ENCODE measurements around the gene KLHL20. TPM values are rescaled to one million over a fixed set of nuclear protein-coding genes. Genes with fewer than 3 reads are reported as not detected.
"Not testable (repeated sequence)": the region's sequence is repeated elsewhere in the genome, so short reads cannot be mapped to it uniquely, and the experiment has no call there.

KLHL20 gene
- total RNA-seq, 1 experiment from 2014 or later = 12.8 TPM

DNA sequence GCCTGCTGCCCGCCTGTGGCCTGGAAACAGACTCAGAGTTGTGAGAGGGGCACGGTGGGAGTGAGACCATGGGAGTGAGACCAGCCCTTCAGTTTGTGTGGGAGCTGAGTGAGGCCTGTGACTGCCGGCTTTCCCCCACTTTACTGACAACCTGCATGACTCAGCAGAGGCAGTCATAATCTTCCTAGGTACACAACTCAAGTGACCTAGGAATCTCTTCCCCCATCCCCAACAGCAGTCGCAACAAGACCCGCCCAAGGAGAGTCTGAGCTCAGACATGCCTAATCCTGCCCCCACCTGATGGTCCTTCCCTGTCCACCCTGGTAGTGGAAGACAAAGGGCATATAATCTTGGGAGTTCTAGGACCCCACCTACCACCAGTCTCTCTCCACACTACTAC lies 44.2 kb downstream of the KLHL20 start:
- CTCF ChIA-PET = no interaction called here
- Mint-ChIP-seq H3K4me3 (ENCODE audit: unreplicated experiment) (no peak overlapping the region), H3K27ac (ENCODE audit: unreplicated experiment) (no peak overlapping the region)

DNA sequence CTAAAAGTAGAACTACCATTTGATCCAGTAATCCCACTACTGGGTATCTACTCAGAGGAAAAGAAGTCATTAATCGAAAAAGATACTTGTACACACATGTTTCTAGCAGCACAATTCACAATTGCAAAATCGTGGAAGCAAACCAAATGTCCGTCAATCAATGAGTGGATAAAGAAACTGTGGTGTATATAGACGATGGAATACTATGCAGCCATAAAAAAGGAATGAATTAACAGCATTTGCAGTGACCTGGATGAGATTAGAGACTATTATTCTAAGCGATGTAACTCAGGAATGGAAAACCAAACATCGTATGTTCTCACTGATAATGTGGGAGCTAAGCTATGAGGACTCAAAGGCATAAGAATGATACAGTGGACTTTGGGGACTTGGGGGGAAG lies 49.5 kb downstream of the KLHL20 start:
- H3K27ac Mint-ChIP-seq (ENCODE audit: unreplicated experiment); DNase-seq; H3K27me3 Mint-ChIP-seq (ENCODE audit: insufficient read depth, unreplicated experiment); H3K27me3 ChIP-seq (replicated peaks; ENCODE audit: control insufficient read depth, insufficient read depth, low read length); CTCF ChIA-PET; intact Hi-C loops (cut with micrococcal nuclease; ENCODE audit: unreplicated experiment); H3K4me3 Mint-ChIP-seq (ENCODE audit: unreplicated experiment); H3K36me3 ChIP-seq (ENCODE audit: control insufficient read depth, insufficient read depth, low read length); H3K9me3 ChIP-seq; POLR2A ChIA-PET; H3K4me3 ChIP-seq (ENCODE audit: low read depth, low read length); H3K4me1 ChIP-seq; H3K36me3 Mint-ChIP-seq (ENCODE audit: insufficient read depth, unreplicated experiment); BruUV-seq (replicated peaks); H3K4me1 Mint-ChIP-seq (ENCODE audit: low read depth, unreplicated experiment): not testable (repeated sequence)
- peaks cover 32% of the 10 kb centered on the region for H3K9me3 Mint-ChIP-seq (ENCODE audit: unreplicated experiment)

More for the DNA sequence above, 44.2 kb downstream of the KLHL20 start:
- POLR2A ChIA-PET = no interaction called here
- Mint-ChIP-seq H3K4me1 (ENCODE audit: low read depth, unreplicated experiment) (no peaks in the 10 kb centered on the region), H3K27me3 (ENCODE audit: insufficient read depth, unreplicated experiment) (no peaks in the 10 kb centered on the region), H3K9me3 (ENCODE audit: unreplicated experiment) (peaks cover 35% of the 10 kb centered on the region), H3K36me3 (ENCODE audit: insufficient read depth, unreplicated experiment) (peaks cover 33% of the 10 kb centered on the region)
- 0 out of 2 replicates have a peak, but pooled peaks cover 1% of the 10 kb centered on the region for H3K36me3 ChIP-seq (ENCODE audit: control insufficient read depth, insufficient read depth, low read length)
- no peak overlapping the region for H3K4me3 ChIP-seq (ENCODE audit: low read depth, low read length)
- H3K4me1 ChIP-seq = no peaks in the 10 kb centered on the region
- intact Hi-C loops (cut with micrococcal nuclease; ENCODE audit: unreplicated experiment) = no loop called here
- TF ChIP-seq, protein P1, sequence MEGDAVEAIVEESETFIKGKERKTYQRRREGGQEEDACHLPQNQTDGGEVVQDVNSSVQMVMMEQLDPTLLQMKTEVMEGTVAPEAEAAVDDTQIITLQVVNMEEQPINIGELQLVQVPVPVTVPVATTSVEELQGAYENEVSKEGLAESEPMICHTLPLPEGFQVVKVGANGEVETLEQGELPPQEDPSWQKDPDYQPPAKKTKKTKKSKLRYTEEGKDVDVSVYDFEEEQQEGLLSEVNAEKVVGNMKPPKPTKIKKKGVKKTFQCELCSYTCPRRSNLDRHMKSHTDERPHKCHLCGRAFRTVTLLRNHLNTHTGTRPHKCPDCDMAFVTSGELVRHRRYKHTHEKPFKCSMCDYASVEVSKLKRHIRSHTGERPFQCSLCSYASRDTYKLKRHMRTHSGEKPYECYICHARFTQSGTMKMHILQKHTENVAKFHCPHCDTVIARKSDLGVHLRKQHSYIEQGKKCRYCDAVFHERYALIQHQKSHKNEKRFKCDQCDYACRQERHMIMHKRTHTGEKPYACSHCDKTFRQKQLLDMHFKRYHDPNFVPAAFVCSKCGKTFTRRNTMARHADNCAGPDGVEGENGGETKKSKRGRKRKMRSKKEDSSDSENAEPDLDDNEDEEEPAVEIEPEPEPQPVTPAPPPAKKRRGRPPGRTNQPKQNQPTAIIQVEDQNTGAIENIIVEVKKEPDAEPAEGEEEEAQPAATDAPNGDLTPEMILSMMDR (IDR thresholded peaks at IDR 0.05; ENCODE audit: insufficient read depth in 1 of 2, low read depth in 1 of 2, low read length in 1 of 2, severe bottlenecking in 1 of 2, unreplicated experiment in 1 of 2) = no peak
- peaks cover 3% of the 10 kb centered on the region; the same call in 1 of the 2 replicates for H3K9me3 ChIP-seq
- no TSS peak for BruUV-seq (replicated peaks)
- no peaks in the 10 kb centered on the region for H3K27me3 ChIP-seq (replicated peaks; ENCODE audit: control insufficient read depth, insufficient read depth, low read length)
- no peak for DNase-seq

DNA sequence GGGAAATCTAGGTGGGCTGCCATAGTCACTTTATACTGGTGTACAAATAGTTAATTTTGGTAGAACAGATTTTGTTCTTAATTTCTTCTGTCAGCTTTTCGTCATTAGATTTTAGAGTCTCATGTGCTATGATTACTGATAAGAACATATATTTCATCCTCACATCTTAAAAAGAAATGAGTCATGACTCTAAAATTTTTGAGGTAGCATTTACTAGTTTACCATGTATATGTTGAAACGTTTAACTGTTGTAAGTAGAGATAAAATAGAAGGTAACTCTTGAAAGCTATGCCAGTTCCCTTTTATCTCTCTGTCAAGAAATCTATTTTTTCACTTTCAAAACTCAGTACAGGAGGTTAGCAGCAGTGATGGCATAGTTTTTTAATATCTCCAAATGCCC lies 53.4 kb downstream of the KLHL20 start:
- H3K27ac Mint-ChIP-seq (ENCODE audit: unreplicated experiment) = no peak overlapping the region
- Histone ChIP-seq H3K36me3 (ENCODE audit: control insufficient read depth, insufficient read depth, low read length) (no peaks in the 10 kb centered on the region), H3K4me3 (ENCODE audit: low read depth, low read length) (no peak overlapping the region), H3K27me3 (replicated peaks; ENCODE audit: control insufficient read depth, insufficient read depth, low read length) (no peaks in the 10 kb centered on the region), H3K4me1 (no peaks in the 10 kb centered on the region), H3K9me3 (peaks cover 2% of the 10 kb centered on the region; the same call in 1 of the 2 replicates)
- H3K36me3 Mint-ChIP-seq (ENCODE audit: insufficient read depth, unreplicated experiment) = no peaks in the 10 kb centered on the region
- TF ChIP-seq, protein P1 (IDR thresholded peaks at IDR 0.05; ENCODE audit: insufficient read depth in 1 of 2, low read depth in 1 of 2, low read length in 1 of 2, severe bottlenecking in 1 of 2, unreplicated experiment in 1 of 2) = no peak
- no peak for DNase-seq
- H3K4me1 Mint-ChIP-seq (ENCODE audit: low read depth, unreplicated experiment) = no peaks in the 10 kb centered on the region
- peaks cover 1% of the 10 kb centered on the region for H3K9me3 Mint-ChIP-seq (ENCODE audit: unreplicated experiment)
- BruUV-seq (replicated peaks) = no TSS peak
- intact Hi-C loops (cut with micrococcal nuclease; ENCODE audit: unreplicated experiment) = no loop called here
- H3K27me3 Mint-ChIP-seq (ENCODE audit: insufficient read depth, unreplicated experiment) = no peaks in the 10 kb centered on the region
- no peak overlapping the region for H3K4me3 Mint-ChIP-seq (ENCODE audit: unreplicated experiment)
- ChIA-PET POLR2A (no interaction called here), CTCF (no interaction called here)

DNA sequence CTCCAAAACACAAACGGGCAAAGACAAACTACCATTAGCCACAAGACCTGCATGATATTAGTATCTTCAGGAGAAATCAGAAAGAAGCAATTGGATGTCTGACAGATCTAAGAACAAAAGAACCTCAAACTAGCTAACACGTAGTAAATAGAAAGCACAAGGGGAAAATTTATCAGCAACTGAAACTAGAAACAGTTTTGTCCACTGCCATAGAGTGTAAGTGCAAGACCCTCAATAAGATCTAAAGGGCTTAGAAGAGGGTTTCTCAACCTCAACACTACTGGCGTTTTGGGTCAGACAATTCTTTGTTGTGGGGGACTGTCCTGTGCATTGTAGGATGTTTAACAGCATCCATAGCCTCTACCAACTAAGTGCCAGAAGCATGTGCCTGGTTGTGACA lies 54.0 kb downstream of the KLHL20 start:
- CTCF ChIA-PET = no interaction called here
- H3K27me3 ChIP-seq (replicated peaks; ENCODE audit: control insufficient read depth, insufficient read depth, low read length) = no peaks in the 10 kb centered on the region
- POLR2A ChIA-PET = no interaction called here
- no peaks in the 10 kb centered on the region for H3K4me1 ChIP-seq
- no peak overlapping the region for H3K4me3 ChIP-seq (ENCODE audit: low read depth, low read length)
- TF ChIP-seq, protein P1 (IDR thresholded peaks at IDR 0.05; ENCODE audit: insufficient read depth in 1 of 2, low read depth in 1 of 2, low read length in 1 of 2, severe bottlenecking in 1 of 2, unreplicated experiment in 1 of 2) = no peak
- no peaks in the 10 kb centered on the region for H3K9me3 Mint-ChIP-seq (ENCODE audit: unreplicated experiment)
- H3K27ac Mint-ChIP-seq (ENCODE audit: unreplicated experiment) = no peak overlapping the region
- no peak overlapping the region for H3K4me3 Mint-ChIP-seq (ENCODE audit: unreplicated experiment)
- BruUV-seq (replicated peaks) = no TSS peak
- H3K36me3 Mint-ChIP-seq (ENCODE audit: insufficient read depth, unreplicated experiment) = no peaks in the 10 kb centered on the region
- no peaks in the 10 kb centered on the region for H3K9me3 ChIP-seq
- H3K36me3 ChIP-seq (ENCODE audit: control insufficient read depth, insufficient read depth, low read length) = no peaks in the 10 kb centered on the region
- no peak for DNase-seq
- H3K4me1 Mint-ChIP-seq (ENCODE audit: low read depth, unreplicated experiment) = no peaks in the 10 kb centered on the region
- intact Hi-C loops (cut with micrococcal nuclease; ENCODE audit: unreplicated experiment) = no loop called here
- no peaks in the 10 kb centered on the region for H3K27me3 Mint-ChIP-seq (ENCODE audit: insufficient read depth, unreplicated experiment)

DNA sequence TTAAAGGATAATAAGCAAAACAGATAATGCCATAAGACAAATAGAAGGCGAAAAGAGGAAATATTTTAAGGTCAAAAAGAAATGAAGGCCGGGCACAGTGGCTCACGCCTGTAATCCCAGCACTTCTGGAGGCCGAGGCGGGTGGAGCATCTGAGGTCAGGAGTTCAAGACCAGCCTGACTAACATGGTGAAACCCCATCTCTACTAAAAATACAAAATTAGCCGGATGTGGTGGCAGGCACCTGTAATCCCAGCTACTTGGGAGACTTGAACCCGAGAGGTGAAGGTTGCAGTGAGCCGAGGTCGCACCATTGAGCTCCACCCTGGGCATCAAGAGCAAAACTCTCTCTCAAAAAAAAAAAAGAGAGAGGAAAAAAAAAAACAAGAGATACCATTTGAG lies 55.5 kb downstream of the KLHL20 start:
- POLR2A ChIA-PET; BruUV-seq (replicated peaks); H3K4me3 Mint-ChIP-seq (ENCODE audit: unreplicated experiment): not testable (repeated sequence)

More for the DNA sequence above, 55.5 kb downstream of the KLHL20 start:
- H3K27me3 Mint-ChIP-seq (ENCODE audit: insufficient read depth, unreplicated experiment); H3K9me3 Mint-ChIP-seq (ENCODE audit: unreplicated experiment); H3K4me1 ChIP-seq; H3K27me3 ChIP-seq (replicated peaks; ENCODE audit: control insufficient read depth, insufficient read depth, low read length); H3K4me1 Mint-ChIP-seq (ENCODE audit: low read depth, unreplicated experiment); H3K4me3 ChIP-seq (ENCODE audit: low read depth, low read length); H3K36me3 ChIP-seq (ENCODE audit: control insufficient read depth, insufficient read depth, low read length); DNase-seq; H3K9me3 ChIP-seq; intact Hi-C loops (cut with micrococcal nuclease; ENCODE audit: unreplicated experiment); H3K27ac Mint-ChIP-seq (ENCODE audit: unreplicated experiment); CTCF ChIA-PET; H3K36me3 Mint-ChIP-seq (ENCODE audit: insufficient read depth, unreplicated experiment): not testable (repeated sequence)
